SK-N-MC (cell line): ENCODE results near the gene SLC9A9.

Experiments used
- EZH2 ChIP-seq: fragments of 200-600 bp; sonication (generic); IDR thresholded peaks from one replicate; pipeline ENCODE4 v1.6.1; 2017; ENCODE audit warnings: antibody characterized with exemption
- FOXP2 ChIP-seq: optimal IDR thresholded peaks from 2 replicates; pipeline ENCODE3; 2011; ENCODE audit warnings: mild to moderate bottlenecking, moderate library complexity; ENCODE audit not compliant: insufficient read depth; ENCODE audit errors: extremely low read length, control extremely low read depth
- POLR2AphosphoS5 ChIP-seq: IDR thresholded peaks from 2 replicates; pipeline ENCODE4 v1.6.1; 2012; ENCODE audit warnings: mild to moderate bottlenecking, low read depth, low read length, borderline replicate concordance

DNA sequence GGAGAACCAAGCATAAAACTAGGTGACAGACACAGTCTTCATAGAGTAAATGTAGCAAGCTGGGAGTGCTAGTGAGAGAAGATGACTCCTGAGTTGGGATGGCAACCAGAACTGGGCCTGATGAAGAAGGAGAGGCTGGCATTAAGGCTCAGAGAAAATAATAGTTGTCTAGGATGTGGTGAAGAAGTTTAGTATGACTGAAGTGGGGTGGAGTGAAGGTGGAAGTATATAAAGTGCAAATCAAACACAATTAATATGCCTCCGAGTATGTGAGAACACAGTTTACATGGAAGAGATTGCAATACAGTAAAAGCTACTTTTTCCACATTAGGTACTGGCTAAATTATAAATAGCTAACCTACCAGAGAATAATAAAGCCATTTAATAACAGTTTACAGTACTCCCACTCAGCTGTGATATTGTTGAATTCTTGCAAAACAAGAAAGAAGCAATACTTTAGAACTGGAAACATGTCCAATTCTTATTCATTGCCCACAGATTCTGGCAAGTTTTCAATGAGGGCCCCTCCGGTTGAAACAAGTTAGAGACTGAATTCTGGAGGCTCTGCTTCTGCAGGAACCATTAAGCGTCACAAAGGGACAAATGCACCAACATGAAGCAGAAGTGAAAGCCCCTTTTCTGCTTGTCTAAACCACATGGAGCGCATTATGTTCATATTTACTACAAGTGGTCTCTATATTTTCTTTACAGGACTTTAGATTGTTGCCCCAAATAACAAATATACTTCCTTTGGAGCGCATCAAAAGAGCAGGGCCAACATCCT, 243.7 kb downstream of the SLC9A9 start:
- TF ChIP-seq POLR2AphosphoS5 (no peak), EZH2 (no peak), FOXP2 (no peak)
